GM18520 (cell line): ENCODE results near the gene WDR90.
"Not testable (repeated sequence)": the region's sequence is repeated elsewhere in the genome, so short reads cannot be mapped to it uniquely, and the experiment has no call there.

Experiments
- ATAC-seq: cut with Tn5 transposase; IDR thresholded peaks from one replicate; pipeline ENCODE4 v1.9.1; 2021; ENCODE audit not compliant: unreplicated experiment

The WDR90 gene

DNA sequence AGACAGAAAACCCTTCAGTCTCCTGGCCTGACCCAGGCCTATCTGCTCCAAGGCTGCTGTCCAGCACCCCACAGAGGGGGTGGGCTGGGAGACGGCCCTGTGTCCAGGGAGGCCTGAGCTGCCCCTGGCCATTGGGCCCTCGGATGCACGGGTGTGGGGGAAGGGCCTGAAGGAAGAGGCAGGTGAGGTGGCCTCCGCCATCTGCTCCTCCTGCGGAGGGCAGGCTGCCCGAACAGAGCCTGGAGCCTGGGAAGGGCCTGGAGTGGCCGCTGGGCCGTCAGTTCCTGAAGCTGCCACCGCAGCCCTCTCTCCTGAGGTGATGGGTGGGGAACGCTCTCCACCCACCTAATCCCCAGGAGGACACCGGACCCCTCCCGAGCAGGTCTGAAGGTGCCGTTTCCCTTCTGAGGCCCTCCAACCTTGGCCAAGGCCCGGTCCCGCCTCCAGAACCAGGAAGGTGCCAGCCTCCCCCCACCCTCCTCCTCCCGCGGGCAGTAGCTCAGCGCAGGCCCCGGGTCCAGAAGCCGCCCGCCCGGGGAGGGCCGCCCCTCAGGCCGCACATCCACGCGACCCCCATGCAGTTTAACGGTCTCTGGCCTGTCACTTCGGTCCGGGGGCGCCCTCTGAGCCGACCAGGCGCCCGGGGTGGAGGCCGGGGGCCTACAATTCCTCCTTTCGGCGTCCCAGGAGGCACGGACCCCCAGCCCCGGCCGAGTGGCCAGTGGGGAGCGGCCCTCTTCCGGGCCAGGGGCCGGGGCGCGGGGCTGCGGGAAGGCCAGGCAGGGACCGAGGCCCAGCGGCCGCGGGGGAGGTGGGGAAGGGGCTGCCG is 55.6 kb downstream of the WDR90 start:
- no peak for ATAC-seq

DNA sequence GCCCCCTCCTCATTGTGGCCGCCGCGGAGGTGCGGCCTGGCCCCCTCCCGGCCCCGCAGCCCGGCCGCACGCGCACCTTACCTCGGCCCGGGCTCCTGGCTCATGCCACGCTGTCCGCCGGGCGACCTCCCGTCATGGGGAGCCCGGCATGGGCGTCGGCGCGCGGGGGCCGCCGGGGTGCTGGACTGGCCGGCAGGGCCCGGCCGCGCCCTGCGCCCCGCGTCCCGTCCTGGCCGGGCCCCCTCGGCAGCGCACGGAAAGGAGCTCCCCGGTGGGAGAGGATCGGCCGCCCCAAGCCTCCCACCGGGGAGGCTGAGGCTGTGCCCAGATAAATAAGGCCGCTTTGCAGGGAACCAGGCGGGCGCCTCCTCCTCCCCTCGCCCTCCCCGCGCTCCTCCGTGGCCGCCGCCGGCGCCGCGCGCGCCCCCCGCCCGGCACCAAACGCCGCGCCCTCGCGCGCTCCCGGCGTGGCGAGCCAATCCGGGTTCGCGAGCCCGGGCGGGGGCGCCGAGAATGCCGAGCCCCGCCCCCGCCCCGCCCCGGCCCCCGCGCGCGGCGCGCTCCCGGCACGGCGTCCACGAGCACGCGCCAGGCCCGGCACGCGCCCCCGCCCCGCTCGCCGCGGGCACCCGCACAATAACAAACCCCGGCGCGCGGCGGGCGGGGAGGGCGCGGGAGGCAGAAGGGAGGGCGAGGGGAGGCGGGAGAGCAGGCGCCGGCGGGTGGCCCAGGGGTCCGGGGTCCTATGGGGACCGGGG is 56.4 kb downstream of the WDR90 start, which contains the start of gene FBXL16:
Gene FBXL16 (minus strand): TSS at position 371 of the 758 bp plus-strand sequence. CDS start 8,396 bp downstream, outside the sequence.
- no peak for ATAC-seq

DNA sequence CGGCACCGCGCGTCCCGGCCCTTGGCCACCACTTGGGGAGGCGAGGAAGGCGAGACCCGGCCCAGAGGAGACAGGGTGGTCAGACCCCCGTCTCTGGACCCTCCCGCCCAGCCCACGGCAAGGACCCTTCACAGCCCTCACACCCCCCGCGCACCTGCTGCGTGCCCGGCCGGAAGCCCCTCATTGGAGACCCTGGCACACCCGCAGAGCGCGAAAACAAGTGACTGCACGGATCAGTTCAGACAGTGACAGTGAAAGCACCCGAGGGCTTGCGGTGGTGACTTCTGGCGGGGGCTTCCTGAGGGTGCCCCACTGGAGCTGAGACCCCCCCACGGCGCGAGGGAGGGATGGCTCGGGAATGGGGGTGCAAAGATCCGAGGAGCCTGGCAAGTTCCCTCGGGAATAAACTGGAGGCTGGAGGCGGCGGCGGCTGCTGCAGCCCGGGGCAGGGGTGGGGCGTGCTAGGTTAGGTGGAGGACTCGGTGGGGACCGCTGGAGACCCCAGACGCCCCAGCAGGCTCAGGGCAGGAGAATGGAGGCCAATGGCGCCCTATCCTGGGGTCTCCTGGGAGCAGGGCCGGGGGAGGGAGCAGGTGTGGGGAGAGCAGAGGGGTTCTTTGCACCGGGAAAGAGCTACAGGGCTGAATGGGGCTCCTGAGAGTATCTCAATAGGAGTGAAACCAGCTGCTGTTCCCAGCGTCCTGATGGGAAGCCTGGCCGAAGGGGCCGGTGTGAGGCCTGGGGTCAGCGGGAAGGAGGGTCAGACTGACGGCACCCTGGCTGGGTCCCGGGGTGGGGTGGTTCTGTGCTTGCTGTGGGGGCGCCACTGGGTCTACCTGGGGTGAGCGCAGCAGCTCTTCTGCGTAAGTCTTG is 57.3 kb downstream of the WDR90 start:
- ATAC-seq = no peak

DNA sequence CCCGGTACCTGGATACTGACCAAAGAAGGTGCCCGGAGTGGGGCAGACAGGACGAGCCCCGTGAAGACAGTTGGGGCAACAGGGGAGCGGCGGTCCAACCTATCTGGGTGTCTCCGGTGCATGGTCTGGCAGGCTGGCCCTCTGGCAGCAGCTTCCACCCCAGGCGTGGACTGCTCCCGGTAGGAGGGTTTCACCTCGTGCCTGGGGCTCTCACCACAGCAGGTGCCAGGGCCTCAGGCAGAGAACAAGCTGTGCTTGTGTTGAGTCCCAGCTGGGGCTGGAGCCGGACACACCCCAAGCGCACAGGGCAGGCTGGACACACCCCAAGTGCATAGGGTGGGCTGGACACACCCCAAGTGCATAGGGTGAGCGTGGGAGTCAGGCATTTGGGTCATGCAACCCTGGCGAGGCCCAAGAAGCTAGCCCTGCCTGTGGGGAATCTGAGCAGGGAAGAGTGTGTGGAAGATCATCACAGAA is 57.9 kb downstream of the WDR90 start:
- no peak for ATAC-seq

DNA sequence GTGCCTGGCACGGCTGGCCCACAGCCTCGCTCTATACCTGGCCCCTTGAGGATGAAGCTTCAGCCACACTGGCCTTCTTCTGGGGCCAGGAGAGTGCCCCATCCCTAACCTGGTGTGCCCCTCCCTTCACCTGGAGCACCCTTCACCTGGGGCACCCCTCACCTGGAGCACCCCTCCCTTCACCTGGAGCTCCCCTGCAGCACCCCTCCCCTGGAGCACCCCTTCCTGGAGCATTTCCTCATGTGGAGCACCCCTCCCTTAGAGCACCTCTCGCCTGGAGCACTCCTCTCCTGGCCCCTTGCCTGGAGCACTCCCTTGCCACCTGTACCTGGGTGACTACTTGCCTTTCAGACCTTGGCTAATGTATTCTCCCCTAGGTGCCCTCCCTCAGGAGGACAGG is 58.9 kb downstream of the WDR90 start:
- ATAC-seq = no peak

DNA sequence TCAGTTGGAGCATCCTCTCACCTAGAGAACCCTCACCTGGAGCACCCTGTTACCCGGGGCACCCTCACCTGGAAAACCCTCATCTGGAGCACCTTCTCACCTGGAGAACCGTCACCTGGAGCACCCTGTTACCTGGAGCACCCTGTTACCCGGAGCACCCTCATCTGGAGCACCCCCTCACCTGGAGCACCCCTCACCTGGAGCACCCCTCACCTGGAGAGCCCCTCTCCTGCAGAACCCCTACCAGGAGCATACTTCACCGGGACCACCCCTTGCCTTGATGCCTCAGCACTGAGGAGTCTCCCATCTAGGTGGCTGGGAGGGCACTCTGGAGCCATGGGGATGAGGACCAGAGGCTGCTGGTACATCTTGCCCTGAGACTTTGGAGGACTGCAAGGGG is 59.8 kb downstream of the WDR90 start:
- ATAC-seq = no peak

DNA sequence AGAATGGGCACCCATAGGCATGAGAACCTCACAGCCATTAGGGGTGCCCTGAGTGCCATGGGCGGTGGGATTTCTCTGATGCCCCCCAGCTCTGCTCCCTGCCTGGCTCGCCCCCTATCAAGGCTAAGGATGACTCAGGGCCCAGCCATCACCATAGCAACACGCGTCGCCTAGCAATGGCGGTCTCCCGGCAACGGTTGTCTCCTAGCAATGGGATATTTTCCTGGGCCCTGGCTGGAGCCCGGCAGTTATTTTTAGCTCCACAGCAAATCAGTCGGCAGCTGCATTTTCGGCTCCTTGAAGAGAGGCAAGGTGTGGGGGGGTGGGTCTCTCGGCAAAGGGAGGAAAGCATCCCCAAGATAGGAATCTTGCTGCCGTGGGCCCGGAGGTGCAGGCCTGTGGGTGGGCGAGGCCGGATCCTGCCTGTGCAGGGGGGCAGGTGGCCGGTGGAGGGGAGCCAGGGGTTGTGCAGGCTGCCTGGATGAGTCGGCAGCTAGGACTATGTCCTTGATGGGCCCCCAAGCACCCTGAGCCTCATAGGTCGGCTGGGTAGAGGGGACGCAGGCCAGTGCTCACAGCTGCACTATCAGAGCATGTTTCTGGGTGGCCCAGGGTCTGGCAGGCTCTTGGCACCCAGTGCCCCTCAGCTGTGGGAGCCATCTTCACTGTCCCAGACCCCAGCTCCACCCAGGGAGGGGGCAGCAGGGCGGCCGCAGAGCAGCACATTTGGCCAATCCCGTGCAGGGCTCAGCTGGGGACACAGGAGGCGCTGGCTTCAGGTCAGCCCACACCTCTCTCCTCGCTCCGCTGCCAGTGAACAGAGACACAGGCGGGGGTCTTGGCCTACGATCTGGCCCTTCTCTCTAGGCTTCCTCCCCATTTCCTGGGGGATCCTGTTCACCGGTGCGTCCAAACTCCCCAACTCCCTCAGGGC is 60.7 kb downstream of the WDR90 start:
- ATAC-seq = no peak

DNA sequence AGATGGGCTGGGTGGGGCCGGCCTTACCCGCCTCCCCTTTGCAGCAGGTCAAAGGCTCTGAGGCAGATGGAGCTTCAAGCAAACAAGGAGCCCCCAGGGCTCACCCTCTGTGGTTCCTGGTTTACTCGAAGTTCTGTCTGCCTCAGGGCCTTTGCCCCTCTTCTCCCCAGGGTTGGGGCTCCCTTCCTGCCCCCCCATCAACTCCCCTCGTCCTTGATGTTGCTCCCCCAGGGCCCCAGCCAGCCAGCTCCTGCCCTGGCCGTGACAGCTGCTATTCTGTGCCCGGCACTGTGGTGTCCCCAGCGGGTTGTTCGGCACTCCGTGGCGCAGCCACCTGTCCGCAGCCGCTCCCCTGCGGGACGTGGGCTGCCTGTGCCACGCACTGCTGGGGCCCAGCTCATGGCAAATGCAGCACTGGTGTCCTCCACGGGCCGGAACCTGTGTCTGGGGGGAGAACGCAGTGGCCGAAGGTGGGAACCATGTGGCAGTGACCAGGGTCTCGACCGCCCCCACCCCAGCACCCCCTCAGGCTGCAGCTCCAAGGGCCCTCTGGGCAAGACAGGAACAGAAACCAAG is 61.4 kb downstream of the WDR90 start:
- no peak for ATAC-seq

DNA sequence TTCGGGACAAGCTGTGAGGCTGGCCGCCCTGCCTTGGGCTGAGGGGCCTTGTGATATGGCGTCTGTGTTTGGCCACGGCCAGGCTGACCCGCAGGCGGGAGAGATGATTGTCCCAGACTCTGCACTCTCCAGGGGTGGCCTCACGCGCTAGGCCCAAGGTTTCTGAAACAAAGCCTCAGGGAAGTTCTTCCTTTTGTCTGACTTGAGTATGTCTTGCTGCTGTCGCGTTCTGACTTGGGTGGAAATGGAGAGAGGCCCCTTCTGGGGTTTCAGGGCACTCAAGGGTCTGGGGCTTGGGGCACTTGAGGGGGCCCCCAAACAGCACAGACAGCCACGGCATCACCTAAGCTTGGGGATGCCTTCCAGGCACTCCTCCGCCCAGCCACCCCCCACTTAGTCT is 61.9 kb downstream of the WDR90 start:
- ATAC-seq = no peak

DNA sequence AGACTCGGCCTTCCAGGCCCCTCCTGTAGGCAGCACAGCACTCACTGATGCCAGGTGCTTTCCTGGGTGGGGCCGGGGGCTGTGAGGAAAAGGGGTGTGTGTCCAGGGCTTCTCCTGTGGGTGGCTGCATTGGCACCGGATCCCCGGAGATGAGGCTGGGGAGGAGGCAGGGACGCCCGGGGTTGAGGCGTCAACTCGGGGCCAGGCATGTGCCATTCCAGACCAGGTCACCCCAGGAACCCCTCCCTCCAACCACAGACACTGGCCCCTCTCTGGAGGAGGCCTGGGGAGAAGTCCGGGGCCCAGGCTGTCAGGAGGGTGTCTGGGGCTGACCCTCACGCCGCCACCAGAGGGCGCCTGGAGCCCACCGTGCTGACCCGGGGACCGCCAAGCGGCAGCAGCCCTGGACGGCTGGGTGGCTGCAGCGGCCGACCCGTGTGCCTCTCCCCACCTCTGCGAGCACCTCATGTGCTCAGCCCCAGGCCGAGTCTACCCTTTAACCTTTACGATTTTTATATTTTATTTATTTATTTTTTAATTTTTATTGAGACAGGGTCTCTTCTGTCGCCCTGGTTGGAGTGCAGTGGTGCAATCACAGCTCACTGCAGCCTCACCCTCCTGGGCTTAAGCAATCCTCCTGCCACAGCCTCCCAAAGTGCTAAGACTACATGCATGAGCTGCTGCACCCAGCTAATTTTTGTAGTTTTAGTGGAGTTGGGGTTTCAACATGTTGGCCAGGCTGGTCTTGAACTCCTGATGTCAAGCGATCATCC is 62.6 kb downstream of the WDR90 start:
- ATAC-seq = no peak

DNA sequence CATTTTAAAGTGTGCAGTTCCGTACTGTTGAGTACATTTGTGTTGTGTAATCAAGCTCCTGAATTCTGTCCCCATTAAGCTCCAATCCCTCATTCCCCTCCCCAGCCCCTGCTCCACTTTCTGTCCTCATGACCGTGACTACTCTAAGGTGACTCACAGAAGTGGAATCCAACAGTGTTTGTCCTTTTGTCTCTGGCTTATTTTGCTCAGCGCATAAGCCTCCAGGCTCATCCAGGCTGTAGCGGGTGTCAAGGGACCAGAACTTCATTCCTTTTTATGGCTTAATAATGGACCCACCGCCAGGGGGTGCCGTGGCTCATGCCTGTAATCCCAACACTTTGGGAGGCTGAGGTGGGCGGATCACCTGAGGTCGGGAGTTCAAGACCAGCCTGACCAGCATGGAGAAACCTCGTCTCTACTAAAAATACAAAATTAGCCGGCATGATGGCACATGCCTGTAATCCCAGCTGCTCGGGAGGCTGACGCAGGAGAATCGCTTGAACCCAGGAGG is 63.6 kb downstream of the WDR90 start:
- not testable (repeated sequence) for ATAC-seq

DNA sequence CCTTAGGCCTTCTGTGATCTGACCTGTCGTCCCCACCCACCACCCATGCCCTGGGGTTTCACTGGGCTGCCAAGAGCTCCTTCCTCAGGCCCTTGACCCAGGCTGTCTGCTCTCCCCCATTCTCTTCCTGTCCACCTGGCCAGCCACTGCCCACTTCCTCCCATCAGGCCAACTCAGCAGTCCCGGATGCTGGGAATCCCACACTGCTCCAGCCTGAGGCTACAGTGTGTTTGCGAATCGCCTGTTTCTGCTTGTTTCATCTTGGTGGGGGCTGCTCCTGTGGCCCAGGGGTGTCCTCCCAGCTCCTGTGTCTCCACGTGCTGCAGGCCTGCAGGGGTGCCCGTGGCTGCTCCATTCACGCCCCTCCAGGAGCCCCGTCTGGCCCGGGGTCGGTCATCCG is 64.9 kb downstream of the WDR90 start:
- no peak for ATAC-seq

DNA sequence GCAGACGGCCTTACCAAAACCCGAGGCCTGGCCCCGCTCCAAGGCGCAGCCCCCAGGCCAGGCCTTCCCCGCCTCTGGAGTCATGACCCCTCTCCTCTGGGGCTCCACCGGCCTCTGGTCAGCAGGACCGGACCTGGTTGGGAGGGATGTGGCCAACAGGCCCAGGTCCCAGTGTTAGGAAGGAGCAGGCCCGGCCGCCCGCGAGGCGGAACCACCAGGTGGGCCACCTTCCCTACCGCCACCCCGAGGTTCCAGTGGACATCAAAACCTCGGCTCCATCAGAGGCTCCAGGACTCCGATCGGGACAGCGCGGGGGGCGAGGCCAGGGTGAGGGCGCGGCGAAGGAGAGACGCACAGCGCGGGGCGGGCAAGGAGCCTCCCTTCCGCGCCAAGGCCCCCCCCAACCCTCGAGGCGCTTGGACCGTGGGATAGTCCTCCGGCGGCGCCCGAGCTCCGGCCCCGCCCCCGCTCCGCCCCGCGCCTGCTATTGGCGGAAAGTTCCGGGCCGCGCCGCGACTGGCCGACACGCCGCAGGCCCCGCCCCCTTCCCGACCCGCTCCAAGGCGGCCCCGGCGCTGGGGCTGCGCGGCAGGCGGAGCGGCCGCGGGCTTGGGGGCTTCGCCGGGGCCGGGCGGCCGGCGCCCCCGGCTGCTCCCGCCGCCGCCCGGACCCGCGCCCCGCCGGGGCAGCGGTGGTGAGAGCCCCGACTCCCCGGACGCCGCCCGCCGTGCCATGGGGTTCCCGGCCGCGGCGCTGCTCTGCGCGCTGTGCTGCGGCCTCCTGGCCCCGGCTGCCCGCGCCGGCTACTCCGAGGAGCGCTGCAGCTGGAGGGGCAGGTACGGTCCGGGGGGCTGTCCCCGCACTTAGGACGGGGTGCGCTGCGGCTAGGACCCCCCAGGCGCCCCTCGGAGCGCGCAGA is 65.7 kb downstream of the WDR90 start, which contains the start of gene METRN:
Gene METRN (plus strand): TSS at position 561 of the 919 bp plus-strand sequence. CDS start 172 bp downstream, at position 733.
- ATAC-seq = peak; percentile 59

DNA sequence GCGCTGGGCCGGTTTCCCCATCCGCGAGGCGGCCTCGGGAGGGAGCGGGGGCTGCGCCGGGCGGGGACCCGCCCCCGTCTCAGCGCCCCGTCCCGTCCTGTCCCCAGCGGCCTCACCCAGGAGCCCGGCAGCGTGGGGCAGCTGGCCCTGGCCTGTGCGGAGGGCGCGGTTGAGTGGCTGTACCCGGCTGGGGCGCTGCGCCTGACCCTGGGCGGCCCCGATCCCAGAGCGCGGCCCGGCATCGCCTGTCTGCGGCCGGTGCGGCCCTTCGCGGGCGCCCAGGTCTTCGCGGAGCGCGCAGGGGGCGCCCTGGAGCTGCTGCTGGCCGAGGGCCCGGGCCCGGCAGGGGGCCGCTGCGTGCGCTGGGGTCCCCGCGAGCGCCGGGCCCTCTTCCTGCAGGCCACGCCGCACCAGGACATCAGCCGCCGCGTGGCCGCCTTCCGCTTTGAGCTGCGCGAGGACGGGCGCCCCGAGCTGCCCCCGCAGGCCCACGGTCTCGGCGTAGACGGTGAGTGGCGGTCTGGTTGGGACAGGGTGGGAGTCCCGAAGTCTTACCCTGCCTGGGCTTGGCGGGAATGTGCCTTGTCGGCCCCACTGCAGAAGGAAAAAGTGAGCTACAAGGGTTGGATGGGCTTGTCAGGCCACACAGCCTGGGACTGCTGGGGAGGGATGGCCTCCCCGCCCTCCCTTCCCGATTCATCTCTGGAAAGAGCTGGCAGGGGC is 66.5 kb downstream of the WDR90 start:
- no peak for ATAC-seq

DNA sequence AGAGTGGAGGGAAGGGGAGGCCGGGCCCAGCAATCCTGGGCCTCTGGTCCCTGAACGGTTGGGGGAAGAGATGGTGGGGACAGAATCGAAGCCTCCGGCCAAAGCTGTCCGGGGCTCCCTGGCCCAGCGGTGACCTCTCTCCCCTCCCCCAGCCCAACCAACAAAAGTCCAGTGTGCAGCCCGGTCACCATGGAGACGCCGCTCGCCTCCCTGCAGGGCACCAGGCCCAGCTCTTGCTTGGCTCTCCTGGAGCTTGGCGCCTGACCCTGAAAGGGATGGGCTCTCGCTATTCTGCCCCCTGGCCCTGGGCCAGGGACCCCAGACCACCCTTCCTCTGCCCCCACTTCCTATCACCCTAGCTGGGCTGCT is 67.0 kb downstream of the WDR90 start:
- ATAC-seq = no peak

DNA sequence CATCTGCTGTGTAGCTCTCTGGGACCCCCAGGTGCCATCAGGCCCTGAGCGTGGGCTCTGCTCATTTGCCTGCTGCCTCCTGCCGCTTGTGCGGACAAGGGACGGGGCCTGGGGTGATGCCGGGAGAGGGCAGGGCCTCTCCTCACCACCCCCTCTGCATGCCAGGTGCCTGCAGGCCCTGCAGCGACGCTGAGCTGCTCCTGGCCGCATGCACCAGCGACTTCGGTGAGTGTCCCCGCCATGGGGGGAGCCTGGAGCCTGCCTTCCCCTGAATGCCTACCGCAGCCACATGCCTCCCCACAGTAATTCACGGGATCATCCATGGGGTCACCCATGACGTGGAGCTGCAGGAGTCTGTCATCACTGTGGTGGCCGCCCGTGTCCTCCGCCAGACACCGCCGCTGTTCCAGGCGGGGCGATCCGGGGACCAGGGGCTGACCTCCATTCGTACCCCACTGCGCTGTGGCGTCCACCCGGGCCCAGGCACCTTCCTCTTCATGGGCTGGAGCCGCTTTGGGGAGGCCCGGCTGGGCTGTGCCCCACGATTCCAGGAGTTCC is 67.7 kb downstream of the WDR90 start:
- ATAC-seq = no peak
